ENCODE measurements around the gene EDDM3A.

GRCh38 chr14:20714593-20715250 lies 31.0 kb upstream of the EDDM3A start:
- TF ChIP-seq POLR2A (IDR thresholded peaks at IDR 0.05; ENCODE audit: low read length) = no peak
- no peak for TF ChIP-seq GATA1 (IDR thresholded peaks at IDR 0.05; ENCODE audit: low read depth, low read length)
